H9 (cell line): ENCODE results near the gene FAM120A. TPM values are rescaled to one million over a fixed set of nuclear protein-coding genes. Genes with fewer than 3 reads are reported as not detected.

Source experiments
- DNase-seq: peaks from one replicate; pipeline ENCODE4 v3.0.0-alpha.2; 2017
- H2AFZ ChIP-seq: one replicate; pipeline ENCODE4 v1.6.1; 2013; ENCODE audit warnings: mild to moderate bottlenecking, low read length, control low read depth, moderate library complexity
- H2AK5ac ChIP-seq: 2 replicates; pipeline ENCODE4 v1.6.1; 2013; ENCODE audit warnings: low read length, control low read depth, mixed read lengths; ENCODE audit not compliant: insufficient read length
- H2BK120ac ChIP-seq: one replicate; pipeline ENCODE4 v1.6.1; 2013; ENCODE audit warnings: low read depth, mild to moderate bottlenecking, low read length, control low read depth, inconsistent platforms; ENCODE audit not compliant: poor library complexity, severe bottlenecking
- H2BK12ac ChIP-seq: 2 replicates; pipeline ENCODE4 v1.6.1; 2013; ENCODE audit warnings: low read length, control low read depth, mixed read lengths, low read depth; ENCODE audit not compliant: insufficient read length
- H2BK15ac ChIP-seq: 2 replicates; pipeline ENCODE4 v1.6.1; 2013; ENCODE audit warnings: low read depth, low read length, control low read depth
- H2BK20ac ChIP-seq: one replicate; pipeline ENCODE4 v1.6.1; 2013; ENCODE audit warnings: low read depth, mild to moderate bottlenecking, low read length, control low read depth, inconsistent platforms; ENCODE audit not compliant: poor library complexity, severe bottlenecking
- H2BK5ac ChIP-seq: 2 replicates; pipeline ENCODE4 v1.6.1; 2013; ENCODE audit warnings: low read length, control low read depth, mixed read lengths; ENCODE audit not compliant: insufficient read length
- H3K14ac ChIP-seq: 2 replicates; pipeline ENCODE4 v1.6.1; 2013; ENCODE audit warnings: low read length, control low read depth; ENCODE audit not compliant: insufficient read depth
- H3K18ac ChIP-seq: 2 replicates; pipeline ENCODE4 v1.6.1; 2013; ENCODE audit warnings: low read depth, mild to moderate bottlenecking, mixed read lengths, low read length, control low read depth; ENCODE audit not compliant: insufficient read length
- H3K23ac ChIP-seq: 2 replicates; pipeline ENCODE4 v1.6.1; 2013; ENCODE audit warnings: low read length, control low read depth, mixed read lengths, low read depth; ENCODE audit not compliant: insufficient read length
- H3K23me2 ChIP-seq: 2 replicates; pipeline ENCODE4 v1.6.1; 2013; ENCODE audit warnings: low read depth, mild to moderate bottlenecking, mixed read lengths, low read length, control low read depth; ENCODE audit not compliant: insufficient read length, poor library complexity, severe bottlenecking
- H3K27ac ChIP-seq: 2 replicates; pipeline ENCODE4 v1.5.1; 2013; ENCODE audit warnings: low read length, control low read depth, mixed read lengths, low read depth; ENCODE audit not compliant: insufficient read length
- H3K27me3 ChIP-seq: 2 replicates; pipeline ENCODE4 v1.6.1; 2013; ENCODE audit warnings: low read length, control low read depth, inconsistent platforms; ENCODE audit not compliant: insufficient read depth
- H3K4ac ChIP-seq: 2 replicates; pipeline ENCODE4 v1.6.1; 2013; ENCODE audit warnings: low read depth, mild to moderate bottlenecking, control low read depth, inconsistent platforms, low read length, moderate library complexity
- H3K4me1 ChIP-seq: 2 replicates; pipeline ENCODE4 v1.6.1; 2013; ENCODE audit warnings: low read length, control low read depth, inconsistent platforms; ENCODE audit not compliant: insufficient read depth
- H3K4me2 ChIP-seq: 2 replicates; pipeline ENCODE4 v1.6.1; 2013; ENCODE audit warnings: low read length, control low read depth, mixed read lengths; ENCODE audit not compliant: insufficient read length, insufficient read depth
- H3K56ac ChIP-seq: 2 replicates; pipeline ENCODE4 v1.6.1; 2013; ENCODE audit warnings: low read depth, mild to moderate bottlenecking, mixed read lengths, low read length, control low read depth; ENCODE audit not compliant: insufficient read length
- H3K79me1 ChIP-seq: 2 replicates; pipeline ENCODE4 v1.6.1; 2013; ENCODE audit warnings: low read depth, mild to moderate bottlenecking, moderate library complexity, low read length, control low read depth, inconsistent platforms; ENCODE audit not compliant: insufficient read depth, poor library complexity, severe bottlenecking
- H3K79me2 ChIP-seq: 2 replicates; pipeline ENCODE4 v1.6.1; 2013; ENCODE audit warnings: low read length, control low read depth, inconsistent platforms; ENCODE audit not compliant: insufficient read depth
- H3K9ac ChIP-seq: 2 replicates; pipeline ENCODE4 v1.6.1; 2013; ENCODE audit warnings: low read length, control low read depth, mixed read lengths; ENCODE audit not compliant: insufficient read length; ENCODE audit errors: extremely low read depth
- H3K9me3 ChIP-seq: one replicate; pipeline ENCODE4 v1.6.1; 2013; ENCODE audit warnings: low read depth, low read length, inconsistent platforms; ENCODE audit not compliant: control insufficient read depth
- H3T11ph ChIP-seq: one replicate; pipeline ENCODE4 v1.6.1; 2013; ENCODE audit warnings: mild to moderate bottlenecking, low read length, control low read depth, inconsistent platforms
- H4K20me1 ChIP-seq: one replicate; pipeline ENCODE4 v1.6.1; 2013; ENCODE audit not compliant: control insufficient read depth, insufficient read length, insufficient read depth
- H4K5ac ChIP-seq: 2 replicates; pipeline ENCODE4 v1.6.1; 2013; ENCODE audit warnings: low read depth, mild to moderate bottlenecking, mixed read lengths, low read length, control low read depth; ENCODE audit not compliant: insufficient read length
- H4K8ac ChIP-seq: replicated peaks from 2 replicates; pipeline ENCODE4 v1.6.1; 2013; ENCODE audit warnings: low read length, control low read depth, mixed read lengths, low read depth; ENCODE audit not compliant: insufficient read length
- H4K91ac ChIP-seq: 2 replicates; pipeline ENCODE4 v1.6.1; 2013; ENCODE audit warnings: low read depth, mild to moderate bottlenecking, moderate library complexity, mixed read lengths, low read length, control low read depth; ENCODE audit not compliant: insufficient read length
- H3K27ac Mint-ChIP-seq, 3 experiments: 2 replicates in 2 of 3; 3 replicates in 1 of 3; pipeline ENCODE4 v1.8.0; 2020 to 2021; ENCODE audit warnings: mixed read lengths in 3 of 3, mild to moderate bottlenecking in 1 of 3, moderate library complexity in 1 of 3
- H3K27me3 Mint-ChIP-seq: 2 replicates; pipeline ENCODE4 v1.8.0; 2021; ENCODE audit warnings: low read depth, mild to moderate bottlenecking, moderate library complexity, mixed read lengths
- H3K36me3 Mint-ChIP-seq, 3 experiments: 2 replicates in 2 of 3; 3 replicates in 1 of 3; pipeline ENCODE4 v1.8.0; 2020 to 2021; ENCODE audit warnings: low read depth in 3 of 3, mixed read lengths in 3 of 3; ENCODE audit not compliant: insufficient read depth in 1 of 3
- H3K4me1 Mint-ChIP-seq, 2 experiments: 2 replicates each; pipeline ENCODE4 v1.8.0; 2020; ENCODE audit warnings: mixed read lengths in 2 of 2
- H3K4me3 Mint-ChIP-seq, 2 experiments: 2 replicates in 1 of 2; 3 replicates in 1 of 2; pipeline ENCODE4 v1.8.0; 2020 to 2021; ENCODE audit warnings: mild to moderate bottlenecking in 2 of 2, mixed read lengths in 2 of 2, moderate library complexity in 1 of 2
- H3K9me3 Mint-ChIP-seq, 2 experiments: 2 replicates in 1 of 2; 3 replicates in 1 of 2; pipeline ENCODE4 v1.8.0; 2020; ENCODE audit warnings: mild to moderate bottlenecking in 2 of 2, mixed read lengths in 2 of 2, moderate library complexity in 1 of 2
- WGBS: extraction: QIAGEN DNeasy Blood & Tissue Kit; methylation state at CpG from one replicate; pipeline ENCODE4 v1.1.7; 2013; ENCODE audit warnings: missing lambda C conversion rate, low lambda C conversion rate, mixed read lengths; ENCODE audit not compliant: insufficient read length; ENCODE audit errors: extremely low coverage; 5-methylcytosine and 5-hydroxymethylcytosine counted together
- total RNA-seq: library from RNA; stranded (reverse); gene quantifications from 2 replicates; pipeline ENCODE4 v1.2.1, GENCODE V29; 2021
- TF ChIP-seq, protein P1 (sequence below): fragments of 200-600 bp; sonication (generic); conservative IDR thresholded peaks from 3 replicates; pipeline ENCODE4 v1.8.0; 2021; ENCODE audit warnings: antibody characterized with exemption, mild to moderate bottlenecking

The FAM120A gene
- total RNA-seq, 1 experiment from 2014 or later, result 57.7 TPM

DNA sequence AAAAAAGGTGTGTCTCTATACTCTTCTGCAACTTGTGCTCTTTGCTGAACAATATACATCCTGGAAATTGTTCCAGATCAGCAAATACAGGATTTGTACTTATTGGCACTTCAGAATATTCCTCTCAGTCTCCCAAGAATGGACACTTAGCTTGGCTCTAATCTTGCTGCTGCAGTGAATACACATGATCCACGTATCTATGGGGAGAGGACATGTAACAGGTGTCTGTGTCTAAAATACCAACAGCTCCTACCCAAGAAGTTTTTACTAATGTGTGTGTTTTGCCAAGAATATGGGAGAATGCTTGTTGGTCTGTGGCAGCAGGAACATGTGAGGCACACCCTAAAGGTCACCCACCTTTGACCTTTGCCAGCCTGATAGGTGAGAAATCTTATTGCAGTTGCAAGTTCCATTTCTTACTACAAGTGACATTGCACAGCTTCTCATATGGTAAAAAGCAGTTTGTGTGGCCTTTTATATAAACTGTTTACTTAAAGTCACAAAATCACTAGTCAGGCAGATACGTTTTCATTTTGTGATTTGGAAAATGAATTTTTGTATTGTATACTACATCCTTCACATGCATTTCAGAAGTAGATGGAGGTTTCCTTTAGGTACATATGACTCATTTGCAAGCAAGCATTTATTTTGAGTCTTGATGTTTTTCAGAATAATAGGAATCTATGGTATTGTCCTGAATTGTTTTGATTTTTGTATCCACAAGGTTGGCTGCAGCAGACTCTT, 160.7 kb downstream of the FAM120A start:
- H3K27ac ChIP-seq, result no peak overlapping the region
- no peak overlapping the region for H2BK120ac ChIP-seq
- H3K23ac ChIP-seq, result no peak overlapping the region
- H3K4me2 ChIP-seq, result no peak overlapping the region
- no CpG with 5 or more reads among the region's 2 CpGs for WGBS
- Mint-ChIP-seq H3K4me3 (no peak overlapping the region), H3K27ac (peak overlapping the region in 1 of 3 experiments; percentile 17; a peak in 1 of 7 replicates), H3K27me3 (no peaks in the 10 kb centered on the region), H3K36me3 (peaks cover 8 to 14% (median 11%) of the 10 kb centered on the region in 3 experiments), H3K4me1 (peaks cover 14 to 15% of the 10 kb centered on the region in 2 experiments), H3K9me3 (peaks cover 11 to 13% of the 10 kb centered on the region in 2 experiments)
- no peak overlapping the region for H3K9ac ChIP-seq
- H2BK20ac ChIP-seq, result no peak overlapping the region
- no peaks in the 10 kb centered on the region for H4K20me1 ChIP-seq
- H3K27me3 ChIP-seq, result no peaks in the 10 kb centered on the region
- H3K79me2 ChIP-seq, result peaks cover 7% of the 10 kb centered on the region; the same call in 1 of the 2 replicates
- no peak for DNase-seq
- no peaks in the 10 kb centered on the region for H3K23me2 ChIP-seq
- no peak overlapping the region for H2BK5ac ChIP-seq
- no peak overlapping the region for H2AK5ac ChIP-seq
- no peaks in the 10 kb centered on the region for H3K9me3 ChIP-seq
- no peak overlapping the region for H2BK15ac ChIP-seq
- H4K91ac ChIP-seq, result no peak overlapping the region
- H4K8ac ChIP-seq, result no peak overlapping the region
- H3K14ac ChIP-seq, result no peak overlapping the region
- no peak overlapping the region for H2BK12ac ChIP-seq
- H3K56ac ChIP-seq, result no peak overlapping the region
- TF ChIP-seq, protein P1, sequence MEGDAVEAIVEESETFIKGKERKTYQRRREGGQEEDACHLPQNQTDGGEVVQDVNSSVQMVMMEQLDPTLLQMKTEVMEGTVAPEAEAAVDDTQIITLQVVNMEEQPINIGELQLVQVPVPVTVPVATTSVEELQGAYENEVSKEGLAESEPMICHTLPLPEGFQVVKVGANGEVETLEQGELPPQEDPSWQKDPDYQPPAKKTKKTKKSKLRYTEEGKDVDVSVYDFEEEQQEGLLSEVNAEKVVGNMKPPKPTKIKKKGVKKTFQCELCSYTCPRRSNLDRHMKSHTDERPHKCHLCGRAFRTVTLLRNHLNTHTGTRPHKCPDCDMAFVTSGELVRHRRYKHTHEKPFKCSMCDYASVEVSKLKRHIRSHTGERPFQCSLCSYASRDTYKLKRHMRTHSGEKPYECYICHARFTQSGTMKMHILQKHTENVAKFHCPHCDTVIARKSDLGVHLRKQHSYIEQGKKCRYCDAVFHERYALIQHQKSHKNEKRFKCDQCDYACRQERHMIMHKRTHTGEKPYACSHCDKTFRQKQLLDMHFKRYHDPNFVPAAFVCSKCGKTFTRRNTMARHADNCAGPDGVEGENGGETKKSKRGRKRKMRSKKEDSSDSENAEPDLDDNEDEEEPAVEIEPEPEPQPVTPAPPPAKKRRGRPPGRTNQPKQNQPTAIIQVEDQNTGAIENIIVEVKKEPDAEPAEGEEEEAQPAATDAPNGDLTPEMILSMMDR, result no peak
- H3K4me1 ChIP-seq, result no peaks in the 10 kb centered on the region; the same call in 1 of the 2 replicates
- no peak overlapping the region for H2AFZ ChIP-seq
- no peak overlapping the region for H4K5ac ChIP-seq
- no peak overlapping the region for H3K4ac ChIP-seq
- H3K18ac ChIP-seq, result no peak overlapping the region
- H3T11ph ChIP-seq, result no peak overlapping the region
- peaks cover 2% of the 10 kb centered on the region for H3K79me1 ChIP-seq
